Stimulated activated CD4-positive, alpha-beta T cell treated with anti-CD3 and anti-CD28 coated beads, Interleukin-4, amount 100 ng/mL, for 48 hours (primary cell): ENCODE data around the gene PRELID2.

Experiments used
- DNase-seq, 2 donors: peaks; one replicate each; pipeline ENCODE4 v3.0.0-alpha.2; 2020; ENCODE audit warnings: low read depth in 2 of 2

Gene PRELID2

DNA sequence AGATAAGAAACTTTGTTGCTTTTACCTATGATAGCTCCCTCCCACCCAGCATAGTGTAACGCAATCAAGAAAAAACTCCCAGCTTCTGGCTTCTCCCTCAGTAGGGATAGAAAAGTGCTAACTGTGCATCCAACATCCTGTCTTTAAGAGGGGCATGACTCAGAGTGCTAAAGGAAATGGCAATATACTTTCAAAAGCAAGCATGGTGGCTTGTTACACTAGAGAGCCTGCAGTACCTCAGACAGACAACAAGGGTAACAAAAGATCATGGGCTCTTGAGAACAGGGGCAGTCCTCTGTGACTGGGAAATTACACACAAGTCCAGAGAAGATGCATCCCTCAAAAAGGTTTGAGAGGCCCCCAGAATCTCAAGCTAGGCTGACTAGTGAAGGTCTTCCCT, 37.8 kb downstream of the PRELID2 start:
- no peak for DNase-seq

DNA sequence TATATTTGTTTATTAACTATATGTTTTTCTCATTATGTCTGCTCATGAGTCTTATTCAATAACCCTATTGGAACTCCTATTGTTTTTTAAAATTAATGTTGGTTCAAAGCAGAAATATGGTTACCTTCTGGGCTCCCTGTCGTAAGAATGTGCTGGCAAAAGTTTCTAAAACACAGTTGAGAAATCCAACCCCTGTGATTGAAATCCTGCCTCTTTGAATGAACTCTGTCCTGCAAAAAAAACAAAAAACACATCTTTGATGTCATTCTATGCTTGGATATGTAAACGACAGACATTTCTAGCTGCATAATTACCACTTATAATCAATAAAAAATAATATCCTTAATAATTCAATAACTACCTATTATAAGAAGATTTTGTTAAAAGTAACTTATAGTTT, 38.8 kb downstream of the PRELID2 start:
- DNase-seq = no peak

DNA sequence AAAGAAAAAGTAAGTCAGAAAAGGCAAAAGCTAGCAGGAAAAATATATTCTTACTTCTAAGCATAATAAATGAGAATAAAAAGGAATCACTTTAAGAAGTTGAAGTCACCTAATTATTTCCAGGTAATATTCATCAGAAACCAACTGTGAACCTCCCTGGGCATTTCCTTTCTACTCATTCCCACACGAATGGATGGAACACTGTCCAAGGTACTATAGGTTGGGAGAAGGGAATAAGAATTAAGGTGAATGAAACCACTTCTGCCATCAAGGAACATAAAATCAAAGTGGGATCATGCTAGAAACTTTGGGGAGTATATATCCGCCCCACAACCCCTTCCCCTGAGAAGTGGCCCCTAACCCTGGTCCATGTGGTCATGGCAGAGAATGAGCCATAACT, 41.6 kb downstream of the PRELID2 start:
- DNase-seq = no peak

DNA sequence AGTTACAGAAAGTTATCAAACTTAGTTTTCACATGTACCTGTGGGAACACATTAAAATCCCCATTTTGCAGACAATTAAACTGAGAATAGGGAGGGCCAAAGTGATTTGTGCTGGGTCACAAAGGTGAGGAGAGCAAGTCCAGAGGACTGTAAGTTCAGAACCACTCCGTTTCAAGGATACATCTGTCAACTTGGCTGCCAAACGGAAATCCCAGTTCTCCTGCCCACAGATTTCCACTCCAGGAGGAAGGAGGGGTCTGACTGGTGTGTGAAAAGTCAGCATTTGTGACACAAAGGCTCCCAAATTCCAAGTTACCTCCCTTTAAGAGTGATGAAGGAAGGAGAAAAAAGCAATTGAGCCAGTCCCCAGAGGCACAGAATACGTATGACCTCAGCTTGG, 42.3 kb downstream of the PRELID2 start:
- DNase-seq = no peak

DNA sequence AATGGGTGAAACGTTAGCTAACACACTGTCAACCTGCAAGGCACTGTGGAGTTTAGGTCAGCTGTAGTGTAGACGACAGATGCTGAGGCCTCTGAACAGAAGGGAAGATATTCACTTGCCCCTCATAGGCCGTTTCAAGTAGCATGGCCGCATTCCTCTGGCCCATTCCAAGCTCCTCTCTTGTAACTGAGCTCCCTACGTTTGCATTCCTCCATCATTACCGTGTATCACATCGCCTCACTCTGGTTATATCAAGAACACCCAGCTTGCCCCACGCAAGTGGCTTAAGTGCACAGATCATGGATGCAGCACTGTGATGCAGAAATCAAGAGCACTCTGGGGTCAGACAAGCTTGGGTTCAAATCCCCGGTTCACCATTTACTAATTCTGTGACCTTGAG, 43.3 kb downstream of the PRELID2 start:
- no peak for DNase-seq

DNA sequence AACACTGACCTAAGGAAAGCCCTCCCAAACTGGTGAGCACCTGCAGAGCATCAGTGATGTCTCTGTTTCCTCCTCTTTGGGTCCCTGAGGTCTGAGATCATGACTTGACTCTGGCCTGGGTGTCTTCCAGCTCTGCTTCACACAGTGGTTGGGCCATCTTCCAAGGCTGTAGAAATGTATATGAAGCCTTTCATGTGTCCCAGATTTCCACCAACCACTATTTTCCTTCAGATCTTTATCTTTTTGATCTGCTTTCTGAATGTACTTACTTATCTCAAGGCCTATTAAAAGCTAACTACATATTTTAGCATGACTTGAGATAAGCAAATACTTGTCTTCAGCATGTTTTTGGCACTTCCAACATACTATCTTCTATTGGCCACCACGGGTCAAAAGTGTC, 47.1 kb downstream of the PRELID2 start:
- DNase-seq = no peak

DNA sequence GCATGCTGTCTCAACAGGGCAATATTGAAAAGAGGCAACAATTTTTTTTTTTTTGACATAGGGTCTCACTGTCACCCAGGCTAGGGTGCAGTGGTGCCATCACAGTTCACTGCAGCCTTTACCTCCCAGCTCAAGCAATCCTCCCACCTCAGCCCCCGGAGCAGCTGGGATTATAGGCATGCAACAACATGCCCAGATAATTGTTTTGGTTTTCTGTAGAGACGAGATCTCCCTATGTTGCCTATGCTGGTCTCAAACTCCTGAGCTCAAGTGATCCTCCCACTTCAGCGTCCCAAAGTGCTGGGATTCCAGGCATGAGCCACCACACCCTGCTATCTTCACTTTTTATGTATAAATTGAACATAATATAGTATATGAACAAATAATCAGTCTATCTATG, 47.6 kb downstream of the PRELID2 start:
- no peak for DNase-seq

DNA sequence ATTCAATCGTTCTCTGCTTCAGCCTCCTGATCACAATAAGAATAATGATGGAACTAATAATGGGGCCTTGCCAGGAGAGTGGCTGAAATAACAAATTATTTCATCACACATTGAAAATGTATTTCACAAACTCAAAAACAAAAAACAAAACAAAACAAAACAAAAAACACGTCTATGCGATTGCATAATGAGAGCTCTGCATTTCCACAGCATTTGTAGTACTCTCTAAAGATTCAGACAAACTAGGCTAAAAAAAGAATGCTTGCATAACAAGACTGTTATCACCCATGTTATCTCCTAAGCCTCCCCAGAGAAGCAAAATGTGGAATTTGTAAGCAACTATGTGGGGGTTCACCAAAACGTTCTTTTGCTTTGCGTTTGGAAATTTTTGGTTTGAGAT, 48.1 kb downstream of the PRELID2 start:
- no peak for DNase-seq

DNA sequence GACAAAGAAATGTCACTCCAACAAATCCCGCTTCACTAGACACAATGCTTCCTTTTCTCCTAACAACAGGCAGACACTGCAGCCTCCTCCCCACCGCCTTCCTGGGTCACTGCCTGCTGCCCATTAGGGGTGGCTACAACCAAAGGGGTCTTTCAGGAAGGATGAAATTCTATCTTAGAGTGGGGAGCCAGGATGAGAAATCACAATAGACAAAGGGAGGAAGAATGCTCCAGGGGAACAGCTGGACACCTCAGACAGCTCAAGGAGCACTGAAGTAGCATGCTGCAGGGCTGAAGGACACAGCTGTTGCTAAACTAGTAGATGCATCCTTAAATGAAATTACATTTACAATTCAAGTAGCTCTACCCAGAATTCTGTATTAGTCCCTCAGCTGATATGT, 54.2 kb downstream of the PRELID2 start:
- DNase-seq = no peak

DNA sequence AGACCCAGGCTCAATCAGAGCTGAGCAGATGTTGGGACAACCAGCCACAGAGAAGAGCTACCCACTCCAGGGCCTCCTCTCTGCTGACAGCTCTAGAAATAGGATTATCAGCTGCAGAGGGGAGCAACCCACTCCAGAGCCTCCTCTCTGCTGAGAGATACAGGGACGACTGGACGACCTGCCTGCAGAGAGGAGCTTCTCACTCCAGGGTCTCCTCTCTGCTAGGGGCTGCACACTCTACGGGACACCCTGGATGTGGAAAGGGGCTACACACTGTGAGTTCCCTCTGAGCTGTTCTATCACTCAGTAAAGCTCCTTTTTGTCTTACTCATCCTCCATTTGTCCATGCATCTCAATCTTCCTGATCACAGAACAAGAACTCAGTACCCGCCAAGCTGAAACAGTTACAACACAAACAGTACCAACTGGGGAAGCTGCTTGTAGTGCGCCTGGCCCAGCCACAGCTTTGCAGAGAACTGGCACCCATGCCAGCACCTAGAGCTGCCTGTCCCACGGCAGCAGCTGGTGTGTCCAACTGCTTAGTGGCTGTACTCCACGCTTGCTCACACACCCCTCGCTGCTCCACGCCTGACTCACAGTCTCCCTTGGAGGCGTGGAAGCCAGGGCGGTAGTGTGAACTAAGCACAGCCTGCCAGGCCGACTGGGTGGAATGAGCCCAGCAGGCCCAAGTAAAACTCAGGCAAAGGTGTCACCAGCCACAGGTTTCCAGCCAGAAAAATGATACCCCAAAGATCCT, 56.8 kb downstream of the PRELID2 start:
- no peak for DNase-seq

DNA sequence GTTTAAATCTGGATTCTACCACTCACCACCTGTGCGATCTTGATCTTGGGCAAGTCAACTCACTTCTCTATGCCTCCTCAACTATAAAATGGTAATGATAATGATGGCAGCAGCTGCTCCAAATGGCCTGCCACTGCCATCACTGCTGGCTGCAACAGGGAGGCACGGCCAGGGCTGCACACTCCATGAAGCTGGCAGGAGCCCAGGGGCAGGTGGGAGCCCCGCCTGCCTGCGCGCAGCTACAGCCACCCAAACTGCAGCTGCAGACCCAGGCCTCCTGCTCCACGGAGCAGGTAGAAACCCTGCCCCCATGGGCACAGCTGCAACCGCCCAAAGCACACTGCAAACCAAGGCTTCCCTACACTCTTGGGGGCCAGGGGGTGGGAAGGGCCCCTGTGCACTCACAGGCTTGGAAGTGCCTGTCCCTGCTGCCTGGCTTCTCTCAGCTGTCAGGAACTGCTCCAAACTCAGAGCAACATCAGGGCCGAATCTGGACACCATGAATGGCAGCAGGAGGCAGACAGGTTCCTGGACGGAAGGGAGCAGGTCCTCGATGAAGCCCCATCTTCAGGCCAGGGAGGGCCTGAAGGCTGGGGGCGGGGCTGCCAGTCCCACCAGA, 57.6 kb downstream of the PRELID2 start:
- no peak for DNase-seq

DNA sequence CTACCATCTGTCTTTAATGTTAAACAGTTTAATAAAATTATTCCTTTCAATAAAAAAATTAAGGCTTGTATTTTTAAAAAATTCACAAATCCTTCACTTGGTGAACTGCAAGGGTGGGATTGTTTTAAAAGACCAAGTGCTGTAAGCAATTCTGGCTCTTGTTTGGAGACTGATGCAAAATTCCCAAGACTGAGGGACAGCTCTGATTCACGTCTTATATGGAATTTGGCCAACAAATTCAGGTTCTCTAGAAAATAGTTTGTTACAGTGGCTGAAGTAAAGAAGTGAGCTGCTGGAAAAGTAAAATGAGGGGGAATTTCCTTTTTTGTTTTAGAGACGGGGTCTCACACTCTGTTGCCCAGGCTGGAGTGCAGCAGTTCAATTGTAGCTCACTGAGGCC, 58.3 kb downstream of the PRELID2 start:
- no peak for DNase-seq

DNA sequence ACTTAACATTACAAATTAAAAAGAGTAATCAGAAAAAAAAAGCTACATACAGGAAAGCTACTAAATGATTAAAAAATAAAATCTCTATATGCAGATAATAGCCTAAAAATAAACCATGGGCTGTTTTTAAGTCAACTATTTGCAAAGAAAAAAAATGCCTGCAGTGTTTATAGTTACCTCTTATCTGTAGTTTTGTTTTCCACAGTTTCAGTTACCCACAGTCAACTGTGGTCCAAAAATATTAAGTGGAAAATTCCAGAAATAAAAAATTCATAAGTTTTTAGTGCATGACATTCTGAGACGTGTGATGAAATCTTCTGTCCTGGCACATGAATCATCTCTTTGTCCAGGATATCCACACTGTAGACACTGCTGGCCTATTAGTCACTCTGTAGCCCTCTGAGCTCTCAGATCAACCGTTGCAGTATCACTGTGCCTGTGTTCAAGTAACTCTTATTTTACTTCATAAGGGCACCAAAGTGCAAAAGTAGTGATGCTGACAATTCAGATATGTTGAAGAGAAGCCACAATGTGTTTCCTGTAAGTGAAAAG, 59.2 kb downstream of the PRELID2 start:
- DNase-seq = no peak

DNA sequence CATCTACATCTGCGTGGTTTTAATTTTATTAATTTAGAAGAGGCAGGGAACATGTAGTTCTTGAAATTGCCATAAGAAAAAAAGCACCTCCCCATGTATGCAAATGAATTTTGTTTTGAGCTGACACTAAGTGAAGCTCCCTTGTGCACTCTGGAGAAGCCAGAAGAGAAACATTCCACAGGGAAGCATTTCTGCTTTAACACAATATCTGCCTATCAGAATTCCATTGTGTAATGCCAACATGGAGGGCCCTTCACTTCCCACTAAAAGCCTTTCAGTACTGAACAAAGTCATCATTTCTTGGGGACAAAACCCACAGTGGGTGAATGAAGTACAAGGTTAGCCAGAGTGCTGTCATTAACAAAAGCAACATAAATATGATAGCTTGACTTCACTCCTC, 59.7 kb downstream of the PRELID2 start:
- DNase-seq = no peak

DNA sequence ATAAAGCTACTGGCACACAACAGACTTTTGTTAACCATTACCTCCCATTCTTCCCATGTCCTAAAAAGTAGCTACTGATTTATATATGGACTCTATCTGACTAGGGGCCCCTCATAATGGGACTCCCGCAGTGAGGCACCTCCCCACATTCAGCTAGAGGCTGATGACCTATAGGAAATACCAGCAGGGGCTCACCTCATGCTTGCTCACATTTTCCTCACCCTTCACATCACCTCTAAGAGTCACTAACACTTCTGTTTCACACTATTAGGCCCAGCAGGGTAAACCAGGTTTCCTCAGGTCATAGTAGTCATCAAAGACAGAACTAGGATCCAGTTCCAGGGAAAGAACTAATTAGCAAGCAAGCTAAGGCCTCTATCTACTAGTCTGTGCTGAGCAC, 60.7 kb downstream of the PRELID2 start:
- no peak for DNase-seq

DNA sequence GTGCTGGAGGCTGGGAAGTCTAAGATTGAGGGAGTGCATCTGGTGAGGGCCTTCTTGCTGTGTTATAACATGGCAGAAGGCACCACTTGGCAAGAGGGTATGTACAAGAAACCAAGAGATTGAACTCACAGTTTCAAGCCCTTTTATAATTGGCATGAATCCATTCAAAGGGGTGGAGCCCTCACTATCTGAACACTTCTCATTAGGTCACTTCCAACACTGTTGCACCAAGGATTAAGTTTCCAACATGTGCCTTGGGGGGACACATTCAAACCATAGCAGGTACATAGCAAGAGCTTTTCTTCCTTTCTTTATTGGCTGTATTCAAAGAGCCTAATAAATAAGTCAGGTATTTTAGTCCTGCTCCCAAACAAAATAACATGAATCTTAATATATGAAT, 62.7 kb downstream of the PRELID2 start:
- no peak for DNase-seq

DNA sequence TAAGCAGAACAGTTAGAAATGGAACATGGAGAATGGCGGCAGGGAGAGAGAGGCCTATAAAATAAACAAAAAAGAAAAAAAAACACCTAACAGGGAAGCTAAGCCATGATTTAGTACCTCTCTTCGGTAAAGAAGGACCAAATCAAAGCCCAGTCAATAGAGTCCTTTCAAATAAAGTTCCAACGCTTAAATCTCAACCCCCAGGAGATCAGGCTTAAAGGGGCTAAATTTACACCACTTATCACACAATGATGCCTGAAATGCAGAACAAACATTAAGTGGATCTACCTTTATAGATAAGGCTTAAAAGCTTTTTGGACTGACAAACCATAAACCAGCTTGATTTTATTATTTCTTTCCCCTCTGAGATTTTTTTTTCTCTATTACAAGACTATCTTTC, 66.3 kb downstream of the PRELID2 start:
- no peak for DNase-seq

DNA sequence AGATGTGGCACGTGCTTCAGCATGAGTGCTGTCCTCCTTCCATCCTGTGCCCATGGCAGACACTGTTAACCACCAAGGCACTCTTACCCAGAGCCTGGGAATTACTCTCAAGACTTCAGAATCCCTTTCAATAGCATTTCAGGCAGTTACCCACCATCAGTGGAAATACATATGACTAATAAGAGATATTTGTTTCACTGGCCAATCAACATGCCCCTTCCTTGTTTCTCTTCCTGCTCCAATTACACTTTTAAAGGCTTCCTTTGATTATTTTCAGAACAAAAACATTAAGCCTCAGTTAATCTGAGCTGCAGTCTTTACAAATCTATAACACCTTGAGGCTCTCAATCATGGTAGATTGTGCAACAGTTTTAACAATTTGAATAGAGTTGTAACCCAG, 70.8 kb downstream of the PRELID2 start:
- no peak for DNase-seq

DNA sequence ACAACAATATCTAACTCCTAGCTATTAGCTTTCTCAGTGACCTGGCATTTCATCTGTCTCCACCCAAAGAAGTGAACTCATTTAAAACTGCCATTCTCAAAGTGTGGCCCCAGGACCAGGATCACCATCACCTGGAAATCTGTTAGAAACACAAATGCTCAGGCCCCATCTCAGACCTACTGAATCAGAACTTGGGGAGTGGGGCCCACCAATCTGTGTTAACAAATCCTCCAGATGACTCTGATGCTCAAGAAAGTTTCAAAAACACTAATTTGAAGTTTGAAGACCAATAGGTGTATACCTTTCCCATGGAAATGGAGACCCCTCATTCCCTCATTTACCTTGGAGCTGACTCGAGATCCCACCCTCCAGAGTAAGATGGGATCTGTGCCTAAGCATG, 72.3 kb downstream of the PRELID2 start:
- no peak for DNase-seq

DNA sequence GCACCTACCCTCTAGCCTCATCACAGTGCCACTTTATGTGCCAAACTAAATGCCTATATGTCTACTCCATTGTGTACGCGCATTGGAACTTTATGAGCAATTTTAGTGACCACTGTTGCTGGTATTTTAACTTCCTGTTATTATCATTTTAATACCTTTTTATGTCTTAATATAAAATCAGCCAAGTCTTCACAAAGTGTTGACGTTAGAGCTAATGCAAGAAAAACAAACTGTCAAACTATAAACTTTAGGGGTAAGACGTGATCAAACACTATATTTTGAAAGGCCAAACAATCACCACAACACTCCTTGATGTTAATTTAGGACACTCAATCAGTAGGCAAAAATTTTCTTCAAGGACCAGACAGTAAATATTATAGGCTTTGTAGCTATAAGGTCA, 73.9 kb downstream of the PRELID2 start:
- DNase-seq = no peak

DNA sequence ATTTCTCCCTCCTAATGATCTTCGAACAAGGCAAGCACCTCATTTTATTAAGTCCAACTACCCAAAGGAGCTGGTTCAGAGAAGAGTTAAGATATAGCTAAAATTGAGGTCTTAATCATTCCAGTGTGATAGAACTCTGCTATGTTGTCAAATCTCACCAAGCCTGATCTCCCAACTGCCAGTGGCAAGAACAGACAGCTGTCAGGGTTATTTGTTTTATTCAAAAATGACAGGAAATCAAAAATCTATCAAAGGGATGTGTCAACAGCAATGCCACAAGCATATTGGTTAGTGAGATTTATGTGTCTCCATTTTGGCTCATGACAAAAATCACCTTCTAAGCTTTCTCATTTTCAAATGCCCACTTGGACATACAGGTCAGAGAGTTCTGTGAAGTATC, 74.5 kb downstream of the PRELID2 start:
- DNase-seq = no peak

DNA sequence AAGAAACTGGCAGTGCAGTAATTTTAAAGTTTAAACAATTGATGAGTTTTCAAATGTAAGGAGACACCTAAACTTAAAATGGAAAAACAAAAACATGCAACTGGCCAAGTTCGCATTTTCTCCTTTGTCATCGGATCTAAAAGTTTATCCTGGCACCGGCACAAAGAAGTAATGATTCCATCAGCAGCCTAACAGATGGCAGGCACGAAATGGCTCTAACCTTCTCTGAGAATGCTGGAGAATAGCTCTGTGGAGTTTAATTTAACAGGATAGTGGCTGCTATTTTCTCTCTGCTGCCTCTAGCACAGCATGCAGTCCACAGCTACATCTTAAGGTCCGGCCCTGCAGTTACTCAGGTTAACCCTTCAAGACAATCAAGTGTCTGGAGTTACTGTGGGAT, 82.2 kb downstream of the PRELID2 start:
- DNase-seq = no peak

DNA sequence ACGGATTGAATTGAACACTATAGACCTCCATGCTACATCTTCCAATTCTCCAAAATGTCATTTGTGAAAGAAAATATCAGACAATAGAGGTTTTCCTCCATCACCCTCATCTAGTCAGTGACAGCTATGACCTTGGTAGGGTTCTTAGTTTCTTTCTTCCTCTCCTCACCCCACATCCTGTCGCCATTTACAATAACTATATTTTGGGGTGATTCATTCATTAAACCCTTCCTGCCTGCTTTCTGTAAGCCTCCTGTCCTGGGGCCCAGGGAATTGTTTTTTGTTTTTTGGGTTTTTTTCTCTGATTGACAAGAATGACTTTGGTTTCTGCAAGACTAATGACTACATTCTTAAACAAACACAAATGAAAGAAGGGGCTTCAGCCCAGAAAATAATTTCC, 82.6 kb downstream of the PRELID2 start:
- DNase-seq = no peak

DNA sequence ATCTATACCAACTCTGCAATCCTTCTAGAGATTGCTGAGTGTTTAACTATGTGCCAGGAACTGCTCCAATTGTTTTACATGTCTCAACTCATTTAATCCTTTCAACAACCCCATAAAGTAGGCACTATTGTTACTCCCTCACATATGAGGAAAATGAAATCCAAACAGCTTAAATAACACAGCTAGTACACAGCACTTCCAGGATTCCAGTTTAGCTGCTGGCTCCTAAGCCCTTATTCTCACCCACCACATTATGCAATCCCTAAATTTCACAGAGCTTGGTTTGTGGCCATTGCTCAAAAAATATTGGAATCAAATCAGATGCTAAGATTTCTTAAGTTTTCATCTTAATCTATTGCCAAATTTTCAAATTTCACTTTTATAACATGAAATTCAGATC, 84.9 kb downstream of the PRELID2 start:
- DNase-seq = no peak
